COLO668 (cell line): ENCODE data around the gene CEP104.

Source experiments
- DNase-seq: peaks from one replicate; lab custom pipeline; 2025; ENCODE audit not compliant: unreplicated experiment; lab: John Stamatoyannopoulos, UW

The CEP104 gene

GRCh38 chr1:3779912-3780416 lies 77.0 kb downstream of the CEP104 start:
- no peak for DNase-seq

- DNase-seq: no peak
These were observed 77.6 kb downstream of the CEP104 start for GRCh38 chr1:3779265-3779911.

GRCh38 chr1:3778590-3779264 lies 78.3 kb downstream of the CEP104 start:
- DNase-seq: no peak

- no peak for DNase-seq
These were observed 79.1 kb downstream of the CEP104 start for GRCh38 chr1:3777647-3778589.

DNA sequence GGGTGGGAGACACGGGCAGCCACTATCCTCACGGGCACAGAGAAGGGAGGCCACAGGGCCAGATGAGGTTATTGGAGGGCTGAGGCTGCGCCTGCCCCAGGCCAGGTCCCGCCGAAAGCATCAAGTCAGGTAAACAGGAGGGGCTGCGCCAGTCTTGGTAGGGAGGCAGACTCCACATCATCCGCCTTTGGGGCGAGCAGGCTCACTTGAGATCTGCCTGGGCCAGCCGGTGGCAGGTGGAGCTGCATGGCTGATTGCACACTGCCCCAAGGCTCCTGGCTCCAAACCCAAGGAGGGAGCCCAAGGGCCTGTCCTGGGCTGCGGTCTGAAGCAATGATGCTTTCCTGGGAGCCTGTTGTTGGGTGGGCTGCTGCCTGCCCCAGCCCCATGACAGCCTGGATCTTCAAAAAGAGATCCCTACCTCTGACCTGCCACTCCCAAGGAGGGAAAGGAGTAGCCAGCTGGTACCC lies 79.9 kb downstream of the CEP104 start:
- peak; percentile 32 for DNase-seq

DNA sequence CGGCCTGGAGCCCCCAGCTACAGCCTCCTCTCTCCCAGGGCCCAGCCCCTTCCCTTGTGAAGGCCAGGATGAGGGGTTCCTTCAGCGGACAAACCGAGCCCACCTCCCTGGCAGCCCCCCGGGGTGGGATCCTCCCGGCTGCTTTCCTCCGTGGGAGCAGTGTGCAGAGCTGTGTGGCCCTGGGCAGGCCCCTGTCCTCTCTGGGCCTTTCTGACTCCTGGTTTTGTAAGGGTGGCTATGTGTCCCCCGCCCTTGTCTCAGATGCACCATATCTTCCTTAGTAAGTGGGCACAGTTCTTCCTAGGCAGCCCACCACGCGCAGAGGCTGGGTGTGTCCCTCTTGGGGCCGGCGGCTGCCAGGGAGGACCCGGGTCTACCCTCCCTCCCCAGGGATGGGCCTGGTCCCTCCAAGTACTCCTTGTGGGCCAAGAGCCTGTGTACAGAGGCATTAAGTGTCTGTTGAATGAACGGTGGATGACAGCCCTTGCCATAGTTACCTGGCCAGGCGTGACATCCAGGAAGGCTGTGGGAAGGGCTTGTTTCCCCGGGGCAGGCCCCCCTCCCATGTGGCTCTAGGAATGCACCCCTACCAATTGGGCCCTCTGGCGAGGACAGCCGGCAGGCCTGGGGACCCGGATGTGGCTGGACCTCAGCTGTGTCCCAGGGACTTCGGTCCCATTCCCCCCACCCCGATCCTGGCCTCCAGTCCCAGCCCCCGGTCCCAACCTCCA lies 80.6 kb downstream of the CEP104 start:
- DNase-seq: peak; percentile 78

DNA sequence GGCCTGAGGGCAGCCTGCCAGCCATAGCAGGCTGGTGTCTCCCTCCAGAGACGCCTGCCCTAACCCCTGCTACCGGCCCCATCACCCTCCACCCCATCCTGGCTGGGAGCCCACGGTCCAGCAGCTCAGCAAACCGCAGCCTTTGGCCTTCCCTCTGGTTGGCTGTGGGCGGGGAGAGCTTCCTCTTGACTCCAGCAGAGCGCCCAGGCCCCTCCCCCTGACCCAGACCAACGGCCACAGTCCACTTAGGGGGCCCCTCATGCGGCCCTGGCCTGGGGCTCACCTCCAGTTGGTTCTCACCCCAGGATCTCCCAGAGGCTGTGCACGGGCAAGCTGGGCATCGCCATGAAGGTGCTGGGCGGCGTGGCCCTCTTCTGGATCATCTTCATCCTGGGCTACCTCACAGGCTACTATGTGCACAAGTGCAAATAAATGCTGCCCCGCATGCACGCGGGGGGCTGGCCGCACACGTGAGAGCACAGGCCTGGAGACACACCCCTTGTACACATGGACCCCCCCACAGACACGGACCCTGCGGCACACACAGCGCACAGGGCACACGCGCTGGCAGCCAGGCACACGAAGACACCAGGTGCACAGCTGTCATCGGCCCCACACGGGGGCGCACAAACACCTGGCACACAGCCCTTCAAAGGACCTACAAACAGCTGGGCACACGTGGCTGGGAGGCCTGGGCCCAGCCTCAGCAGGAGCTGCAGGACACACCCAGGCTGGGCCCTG lies 81.4 kb downstream of the CEP104 start:
- peak; percentile 98 for DNase-seq

- no peak for DNase-seq
These were observed 82.0 kb downstream of the CEP104 start for GRCh38 chr1:3774946-3775489.

DNA sequence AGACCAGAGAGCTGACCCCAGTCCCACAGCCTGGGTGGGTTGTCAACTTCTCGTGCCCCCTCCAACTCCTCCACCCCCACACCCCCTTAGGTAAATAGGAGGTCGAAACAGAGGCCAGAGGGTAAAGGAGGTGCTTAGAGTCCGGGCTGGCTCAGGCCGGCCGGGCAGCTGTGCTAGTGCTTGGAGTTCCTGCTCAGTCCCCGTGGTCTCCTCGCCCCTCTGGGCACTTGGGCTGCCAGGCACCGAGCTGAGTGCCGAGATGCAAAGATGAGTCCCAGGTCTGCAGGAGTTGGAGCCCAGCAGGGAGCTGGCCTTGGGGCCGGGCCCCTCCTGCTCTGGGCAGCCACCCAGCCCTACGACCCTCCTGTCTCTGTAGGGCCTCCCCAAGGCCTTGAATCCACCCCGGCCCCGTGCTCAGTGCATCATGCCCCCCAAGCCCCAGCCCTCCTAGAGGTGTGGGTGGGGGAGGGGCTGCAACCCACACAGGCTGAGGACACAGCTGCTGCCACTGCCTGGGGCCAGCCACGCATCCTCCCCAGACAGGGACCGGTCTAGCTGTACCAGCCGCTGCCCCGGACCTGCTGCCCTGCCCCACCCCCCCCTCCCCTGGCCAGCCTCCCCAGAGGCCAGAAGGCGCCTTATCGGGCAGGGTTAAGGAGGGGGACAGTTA lies 82.6 kb downstream of the CEP104 start:
- DNase-seq: no peak

DNA sequence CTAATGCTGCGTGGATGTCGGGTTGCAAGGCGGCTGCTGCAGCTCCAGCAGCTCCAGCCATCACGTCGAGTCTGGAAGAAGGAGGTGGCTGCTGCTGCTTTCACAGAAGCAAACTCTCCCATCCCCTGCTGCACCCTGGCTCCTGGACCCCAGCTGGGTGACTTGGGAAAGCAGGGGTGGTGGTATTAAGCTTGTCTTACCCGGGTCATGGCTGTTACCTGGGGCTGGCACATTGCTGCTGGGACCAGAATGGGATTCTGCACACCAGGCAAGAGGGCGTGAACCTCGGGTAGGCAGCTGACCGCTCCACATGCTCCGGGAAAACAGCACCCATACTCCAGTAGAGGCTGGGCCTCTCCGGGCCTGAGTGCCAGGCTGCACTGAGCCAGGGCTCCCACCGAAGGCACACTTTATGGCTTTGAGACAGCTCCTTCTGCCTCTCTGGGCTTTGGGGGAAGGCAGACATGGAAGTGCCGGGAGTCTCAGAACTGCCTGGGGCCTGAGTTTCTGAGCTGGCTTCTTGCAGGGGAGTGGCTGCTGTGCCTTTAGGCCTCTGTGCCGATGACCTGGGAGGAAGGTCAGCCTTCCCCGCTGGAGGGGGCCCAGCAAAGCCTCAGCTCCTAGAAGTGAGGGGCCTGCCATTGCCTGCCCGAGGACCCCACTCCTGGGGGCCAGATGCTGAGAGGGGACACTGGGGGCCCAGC lies 83.3 kb downstream of the CEP104 start:
- DNase-seq: no peak

- peak; percentile 23 for DNase-seq
These were observed 84.1 kb downstream of the CEP104 start, which contains the start of gene SMIM1 for GRCh38 chr1:3772715-3773571. Gene SMIM1 (plus strand): TSS chr1:3772749. CDS start chr1:3775374, 2,625 bp downstream.

GRCh38 chr1:3772027-3772714 lies 84.8 kb downstream of the CEP104 start:
- peak; percentile 91 for DNase-seq

GRCh38 chr1:3771108-3772026 lies 85.6 kb downstream of the CEP104 start:
- DNase-seq: no peak

DNA sequence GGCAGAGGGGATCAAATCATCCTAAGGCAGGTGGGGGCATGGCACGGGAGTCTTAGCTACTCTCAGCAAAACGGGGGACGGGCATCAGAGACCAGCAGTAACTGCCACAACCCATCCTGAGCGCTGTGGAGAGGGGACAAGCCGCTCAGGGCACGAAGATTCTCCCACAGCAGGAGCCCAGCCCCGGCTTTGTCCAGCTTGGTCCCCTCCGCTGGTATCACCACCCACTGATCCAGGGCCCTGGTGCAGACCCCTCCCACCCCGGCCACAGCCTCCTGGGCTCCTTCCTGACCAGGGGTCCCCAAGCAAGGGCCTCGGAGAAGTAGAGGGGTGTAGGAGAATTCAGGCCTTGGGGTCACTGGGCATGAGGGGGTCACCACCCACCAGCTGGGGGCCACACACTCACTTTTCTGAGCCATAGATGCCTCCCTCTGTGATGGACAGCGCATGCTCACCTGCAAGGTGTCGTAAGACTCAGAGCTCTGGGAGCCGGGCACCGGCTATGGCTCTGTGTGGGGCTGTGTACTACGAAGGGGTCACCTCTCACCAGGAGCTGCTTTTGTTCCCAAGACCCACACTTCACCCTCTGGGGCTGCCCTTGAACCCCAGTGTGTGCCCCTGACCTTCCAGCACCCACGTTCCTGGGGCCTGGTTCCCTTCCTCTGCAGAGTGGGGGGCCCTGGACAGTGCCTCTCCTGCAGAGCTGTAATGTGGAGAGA lies 86.8 kb downstream of the CEP104 start:
- DNase-seq: no peak

DNA sequence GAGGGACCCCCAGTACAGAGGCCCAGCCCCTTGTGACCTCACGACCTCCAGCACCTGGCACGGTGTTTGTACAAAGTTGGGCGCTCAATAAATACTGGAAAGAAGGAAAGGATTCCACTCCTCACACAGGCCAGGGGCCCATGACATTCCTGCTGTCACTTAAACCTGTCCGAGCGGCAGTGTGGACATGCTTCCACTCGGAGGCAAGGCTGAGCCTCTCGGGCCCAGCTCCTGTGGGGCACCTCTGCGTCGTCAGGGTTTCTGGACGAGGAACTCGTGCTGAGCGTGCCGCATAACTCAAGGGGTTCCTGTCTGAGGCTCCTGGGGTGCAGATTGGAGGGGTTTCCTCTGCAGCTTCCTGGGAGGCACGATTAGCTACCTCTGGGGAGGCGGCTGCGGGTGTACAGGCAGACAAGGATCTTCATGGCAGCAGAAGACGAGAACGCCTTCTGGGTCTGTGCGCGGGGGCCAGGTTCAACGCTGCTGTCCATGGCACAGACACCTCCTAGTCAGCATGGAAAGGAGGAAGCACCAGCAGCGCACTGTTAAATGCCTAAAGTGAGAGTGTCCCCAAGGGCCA lies 88.1 kb downstream of the CEP104 start:
- no peak for DNase-seq
